Stimulated activated CD4-positive, alpha-beta T cell treated with anti-CD3 and anti-CD28 coated beads, Interleukin-4, amount 100 ng/mL, for 48 hours (primary cell): ENCODE data around the gene GALNT9.
"Not testable (repeated sequence)": the region's sequence is repeated elsewhere in the genome, so short reads cannot be mapped to it uniquely, and the experiment has no call there.

Experiments
- DNase-seq, 2 donors: peaks; one replicate each; pipeline ENCODE4 v3.0.0-alpha.2; 2020; ENCODE audit warnings: low read depth in 2 of 2

GALNT9 gene

GRCh38 chr12:132155771-132156572 is 173.4 kb downstream of the GALNT9 start:
- DNase-seq = no peak

GRCh38 chr12:132154941-132155770 is 174.2 kb downstream of the GALNT9 start:
- DNase-seq = no peak

- DNase-seq = no peak
These were observed 175.0 kb downstream of the GALNT9 start for GRCh38 chr12:132154341-132154761.

- peak; percentile 45 to 55 for DNase-seq
These were observed 175.7 kb downstream of the GALNT9 start for GRCh38 chr12:132153501-132154340.

- no peak for DNase-seq
These were observed 176.4 kb downstream of the GALNT9 start for GRCh38 chr12:132152953-132153352.

- DNase-seq = no peak
These were observed 177.0 kb downstream of the GALNT9 start for GRCh38 chr12:132152411-132152821.

- DNase-seq = no peak
These were observed 177.5 kb downstream of the GALNT9 start for GRCh38 chr12:132151766-132152410.

GRCh38 chr12:132151145-132151765 is 178.1 kb downstream of the GALNT9 start:
- no peak for DNase-seq

GRCh38 chr12:132150780-132151144 is 178.6 kb downstream of the GALNT9 start:
- no peak for DNase-seq

GRCh38 chr12:132149526-132149925 is 179.9 kb downstream of the GALNT9 start:
- not testable (repeated sequence) for DNase-seq

GRCh38 chr12:132148368-132149045 is 180.9 kb downstream of the GALNT9 start:
- DNase-seq = no peak

- DNase-seq = no peak
These were observed 181.7 kb downstream of the GALNT9 start for GRCh38 chr12:132147423-132148367.

- DNase-seq = no peak
These were observed 182.5 kb downstream of the GALNT9 start for GRCh38 chr12:132146772-132147422.
